Fibroblast of mammary gland (primary cell): Measurements from ENCODE around the gene BCAN.
A peak's percentile ranks its signal among the peaks of the same experiment; 100 is the strongest.
"Not testable (repeated sequence)": the region's sequence is repeated elsewhere in the genome, so short reads cannot be mapped to it uniquely, and the experiment has no call there.

Source experiments
- DNase-seq: peaks from one replicate; pipeline ENCODE4 v3.0.0-alpha.2; 2010; ENCODE audit warnings: low read depth
- H3K4me3 ChIP-seq: 2 replicates; pipeline ENCODE4 v1.5.1; 2011; ENCODE audit warnings: low read depth, mild to moderate bottlenecking, low read length, moderate library complexity; ENCODE audit not compliant: control insufficient read depth
- TF ChIP-seq, protein P1 (sequence below): conservative IDR thresholded peaks from 2 replicates; pipeline ENCODE4 v1.5.1; 2011; ENCODE audit warnings: low read depth, low read length, inconsistent platforms; ENCODE audit not compliant: control insufficient read depth, insufficient read depth

Gene BCAN

DNA sequence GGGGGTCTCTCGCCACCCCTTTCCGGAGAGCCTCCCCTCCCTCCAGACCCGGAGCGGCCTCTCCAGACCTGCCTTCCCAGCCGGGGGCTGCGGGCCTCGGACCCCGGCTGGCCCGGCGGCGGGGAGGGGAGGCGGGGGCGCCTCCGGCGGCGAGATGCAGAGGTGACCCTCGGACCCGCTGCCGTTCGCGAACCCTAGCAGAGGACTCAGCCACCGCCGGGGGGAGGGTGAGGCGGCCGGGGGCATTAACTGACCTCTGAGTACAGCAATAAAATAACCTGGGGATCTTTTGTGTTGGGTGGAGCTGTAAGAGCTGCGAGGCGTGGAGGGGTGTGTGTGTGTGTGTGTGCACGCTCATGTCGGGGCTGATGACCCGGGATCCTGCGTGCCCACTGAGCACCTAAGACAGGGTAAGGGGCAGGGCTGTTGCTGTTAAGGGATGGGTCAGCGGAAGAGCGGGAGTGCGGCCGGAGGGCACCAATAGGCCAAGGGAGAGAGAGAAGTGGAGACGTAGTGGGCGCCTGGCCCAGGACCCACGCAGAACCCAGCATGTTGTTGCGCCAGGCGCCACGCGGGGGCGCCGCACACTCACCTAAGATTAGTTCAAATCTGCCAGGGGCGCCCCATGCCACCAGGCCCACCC is 16.4 kb upstream of the BCAN start:
- DNase-seq: peak; percentile 40
- TF ChIP-seq, protein P1, sequence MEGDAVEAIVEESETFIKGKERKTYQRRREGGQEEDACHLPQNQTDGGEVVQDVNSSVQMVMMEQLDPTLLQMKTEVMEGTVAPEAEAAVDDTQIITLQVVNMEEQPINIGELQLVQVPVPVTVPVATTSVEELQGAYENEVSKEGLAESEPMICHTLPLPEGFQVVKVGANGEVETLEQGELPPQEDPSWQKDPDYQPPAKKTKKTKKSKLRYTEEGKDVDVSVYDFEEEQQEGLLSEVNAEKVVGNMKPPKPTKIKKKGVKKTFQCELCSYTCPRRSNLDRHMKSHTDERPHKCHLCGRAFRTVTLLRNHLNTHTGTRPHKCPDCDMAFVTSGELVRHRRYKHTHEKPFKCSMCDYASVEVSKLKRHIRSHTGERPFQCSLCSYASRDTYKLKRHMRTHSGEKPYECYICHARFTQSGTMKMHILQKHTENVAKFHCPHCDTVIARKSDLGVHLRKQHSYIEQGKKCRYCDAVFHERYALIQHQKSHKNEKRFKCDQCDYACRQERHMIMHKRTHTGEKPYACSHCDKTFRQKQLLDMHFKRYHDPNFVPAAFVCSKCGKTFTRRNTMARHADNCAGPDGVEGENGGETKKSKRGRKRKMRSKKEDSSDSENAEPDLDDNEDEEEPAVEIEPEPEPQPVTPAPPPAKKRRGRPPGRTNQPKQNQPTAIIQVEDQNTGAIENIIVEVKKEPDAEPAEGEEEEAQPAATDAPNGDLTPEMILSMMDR: peak; percentile 71
- no peak overlapping the region for H3K4me3 ChIP-seq

- no peak for DNase-seq
- no peak overlapping the region for H3K4me3 ChIP-seq
- TF ChIP-seq, protein P1: no peak
Measured at GRCh38 chr1:156626079-156626438, 15.9 kb upstream of the BCAN start.

DNA sequence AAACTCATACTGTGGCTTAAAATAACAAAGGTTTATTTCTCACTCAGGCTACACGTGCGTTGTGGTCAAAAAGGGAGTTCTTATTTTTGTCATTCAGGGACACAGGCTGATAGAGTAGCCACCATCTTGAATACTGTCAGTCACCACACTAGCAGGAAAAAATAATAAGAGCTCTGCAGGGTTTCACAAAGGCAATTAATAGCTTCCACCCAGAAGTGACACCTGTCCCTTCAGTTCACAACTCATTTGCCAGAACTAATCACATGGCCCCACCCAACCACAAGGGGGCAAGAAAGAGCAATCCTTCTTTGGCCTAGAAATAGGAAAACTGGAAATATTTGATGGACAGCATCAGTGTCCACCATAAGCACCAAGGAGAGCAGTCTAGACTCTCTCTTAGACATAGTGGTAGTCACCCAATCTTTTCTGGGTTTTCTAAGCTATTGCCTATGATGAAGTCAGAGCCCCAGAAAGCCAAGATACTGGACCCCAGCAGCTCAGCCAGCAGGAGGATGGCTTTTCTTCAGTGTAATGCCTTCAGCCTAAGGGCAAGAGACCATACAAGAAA is 14.5 kb upstream of the BCAN start:
- H3K4me3 ChIP-seq: no peak overlapping the region
- peak; percentile 51 for DNase-seq
- TF ChIP-seq, protein P1: peak; percentile 83

DNA sequence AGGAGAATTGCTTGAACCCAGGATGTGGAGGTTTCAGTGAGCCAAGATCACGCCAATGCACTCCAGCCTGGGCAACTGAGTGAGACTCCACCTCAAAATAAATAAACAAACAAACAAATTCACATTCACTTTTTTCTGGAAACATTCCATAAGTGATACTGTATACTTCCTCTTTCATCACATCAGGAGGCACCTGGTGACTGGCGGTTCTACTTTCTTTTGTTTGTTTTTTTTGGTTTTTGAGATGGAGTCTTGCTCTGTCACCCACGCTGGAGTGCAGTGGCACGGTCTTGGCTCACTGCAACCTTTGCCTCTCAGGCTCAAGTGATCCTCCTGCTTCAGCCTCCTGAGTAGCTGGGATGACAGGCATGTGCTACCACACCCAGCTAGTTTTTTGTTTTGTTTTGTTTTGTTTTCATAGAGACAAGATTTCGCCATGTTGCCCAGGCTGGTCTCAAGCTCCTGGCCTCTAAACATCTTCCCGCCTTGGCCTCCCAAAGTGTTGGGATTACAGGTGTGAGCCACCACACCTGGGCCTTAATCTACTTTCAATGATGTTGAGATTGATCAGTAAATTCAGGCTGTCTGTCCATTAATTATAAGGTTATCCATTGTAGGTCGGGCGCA is 12.0 kb upstream of the BCAN start:
- TF ChIP-seq, protein P1: no peak
- H3K4me3 ChIP-seq: no peak overlapping the region
- no peak for DNase-seq

GRCh38 chr1:156631152-156631551 is 10.8 kb upstream of the BCAN start:
- H3K4me3 ChIP-seq, DNase-seq: not testable (repeated sequence)

GRCh38 chr1:156632355-156632754 is 9.6 kb upstream of the BCAN start:
- DNase-seq: no peak
- TF ChIP-seq, protein P1: no peak
- H3K4me3 ChIP-seq: no peak overlapping the region

GRCh38 chr1:156638189-156638985 is 3.5 kb upstream of the BCAN start:
- TF ChIP-seq, protein P1: no peak
- H3K4me3 ChIP-seq: no peak overlapping the region
- no peak for DNase-seq
